Loucy (cell line): ENCODE results near the gene CNTN2.

Experiments
- H2AFZ ChIP-seq: fragments of 200-600 bp; sonication (generic); 2 replicates; pipeline ENCODE4 v1.6.0; 2016; ENCODE audit warnings: antibody characterized with exemption, mild to moderate bottlenecking, low read length, moderate library complexity
- H3F3A ChIP-seq: fragments of 200-600 bp; 2 replicates; pipeline ENCODE4 v1.6.0; 2016; ENCODE audit warnings: antibody characterized with exemption, low read depth, mild to moderate bottlenecking
- H3K27me3 ChIP-seq: fragments of 200-600 bp; sonication (generic); 2 replicates; pipeline ENCODE4 v1.6.1; 2014; ENCODE audit warnings: low read length, mild to moderate bottlenecking; ENCODE audit not compliant: insufficient read depth, poor library complexity, severe bottlenecking
- H3K36me3 ChIP-seq: fragments of 200-600 bp; sonication (generic); 2 replicates; pipeline ENCODE4 v1.6.1; 2016; ENCODE audit warnings: low read length; ENCODE audit not compliant: insufficient read depth
- H3K4me1 ChIP-seq: fragments of 200-600 bp; sonication (generic); 2 replicates; pipeline ENCODE4 v1.5.1; 2014; ENCODE audit warnings: low read length, mild to moderate bottlenecking; ENCODE audit not compliant: insufficient read depth, poor library complexity, severe bottlenecking
- H3K4me2 ChIP-seq: fragments of 200-600 bp; sonication (generic); 2 replicates; pipeline ENCODE4 v1.6.0; 2014; ENCODE audit warnings: antibody characterized with exemption, low read length, low read depth, mild to moderate bottlenecking; ENCODE audit not compliant: poor library complexity, severe bottlenecking
- H3K4me3 ChIP-seq: fragments of 200-600 bp; sonication (generic); 2 replicates; pipeline ENCODE4 v1.5.1; 2014; ENCODE audit warnings: low read length, mild to moderate bottlenecking, mixed read lengths; ENCODE audit not compliant: poor library complexity, severe bottlenecking
- H3K79me2 ChIP-seq: fragments of 200-600 bp; sonication (generic); 2 replicates; pipeline ENCODE4 v1.6.1; 2014; ENCODE audit warnings: low read length; ENCODE audit not compliant: insufficient read depth
- H3K9ac ChIP-seq: fragments of 200-600 bp; sonication (generic); 2 replicates; pipeline ENCODE4 v1.6.0; 2014; ENCODE audit warnings: mild to moderate bottlenecking, low read depth, low read length, moderate library complexity; ENCODE audit not compliant: poor library complexity, severe bottlenecking
- H3K9me2 ChIP-seq: fragments of 200-600 bp; sonication (generic); replicated peaks from 2 replicates; pipeline ENCODE4 v1.6.1; 2016; ENCODE audit warnings: low read depth, low read length, mixed read lengths
- H3K9me3 ChIP-seq: fragments of 200-600 bp; sonication (generic); 2 replicates; pipeline ENCODE4 v1.6.1; 2014; ENCODE audit warnings: mild to moderate bottlenecking, antibody characterized with exemption, low read length, low read depth; ENCODE audit not compliant: insufficient read depth
- H4K20me1 ChIP-seq: fragments of 200-600 bp; sonication (generic); 2 replicates; pipeline ENCODE4 v1.6.0; 2014; ENCODE audit warnings: antibody characterized with exemption, low read length, mild to moderate bottlenecking; ENCODE audit not compliant: insufficient read depth, poor library complexity, severe bottlenecking
- EZH2phosphoT487 ChIP-seq: fragments of 200-600 bp; IDR thresholded peaks from 2 replicates; pipeline ENCODE4 v1.6.1; 2018; ENCODE audit warnings: antibody characterized with exemption, mild to moderate bottlenecking, moderate library complexity, borderline replicate concordance
- TF ChIP-seq, protein P1 (sequence below): fragments of 200-600 bp; sonication (generic); conservative IDR thresholded peaks from 2 replicates; pipeline ENCODE4 v1.5.1; 2014; ENCODE audit warnings: mild to moderate bottlenecking, antibody characterized with exemption, low read length

The CNTN2 gene

DNA sequence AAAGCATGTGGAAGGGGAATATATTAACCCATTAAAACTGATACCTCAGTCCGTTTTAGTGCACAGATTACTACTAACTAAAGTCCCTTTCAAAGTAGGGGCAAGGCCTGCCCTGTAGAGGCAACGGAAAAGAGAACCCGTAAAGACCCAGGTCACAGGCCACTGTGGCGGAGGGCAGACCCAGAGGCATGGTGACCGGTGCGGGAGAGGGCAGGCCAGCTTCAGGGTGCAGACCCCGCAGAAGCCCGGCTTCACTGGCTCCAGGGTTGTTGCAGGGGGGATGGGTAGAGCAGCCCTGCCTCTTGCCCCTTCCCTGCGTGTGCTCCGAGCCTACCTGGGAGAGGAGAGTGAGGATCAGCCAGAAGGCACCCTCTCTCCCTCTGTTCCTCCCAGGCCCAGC lies 17.7 kb downstream of the CNTN2 start:
- H3F3A ChIP-seq: no peaks in the 10 kb centered on the region
- TF ChIP-seq, protein P1, sequence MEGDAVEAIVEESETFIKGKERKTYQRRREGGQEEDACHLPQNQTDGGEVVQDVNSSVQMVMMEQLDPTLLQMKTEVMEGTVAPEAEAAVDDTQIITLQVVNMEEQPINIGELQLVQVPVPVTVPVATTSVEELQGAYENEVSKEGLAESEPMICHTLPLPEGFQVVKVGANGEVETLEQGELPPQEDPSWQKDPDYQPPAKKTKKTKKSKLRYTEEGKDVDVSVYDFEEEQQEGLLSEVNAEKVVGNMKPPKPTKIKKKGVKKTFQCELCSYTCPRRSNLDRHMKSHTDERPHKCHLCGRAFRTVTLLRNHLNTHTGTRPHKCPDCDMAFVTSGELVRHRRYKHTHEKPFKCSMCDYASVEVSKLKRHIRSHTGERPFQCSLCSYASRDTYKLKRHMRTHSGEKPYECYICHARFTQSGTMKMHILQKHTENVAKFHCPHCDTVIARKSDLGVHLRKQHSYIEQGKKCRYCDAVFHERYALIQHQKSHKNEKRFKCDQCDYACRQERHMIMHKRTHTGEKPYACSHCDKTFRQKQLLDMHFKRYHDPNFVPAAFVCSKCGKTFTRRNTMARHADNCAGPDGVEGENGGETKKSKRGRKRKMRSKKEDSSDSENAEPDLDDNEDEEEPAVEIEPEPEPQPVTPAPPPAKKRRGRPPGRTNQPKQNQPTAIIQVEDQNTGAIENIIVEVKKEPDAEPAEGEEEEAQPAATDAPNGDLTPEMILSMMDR: no peak
- no peak for TF ChIP-seq EZH2phosphoT487
- H3K9ac ChIP-seq: no peak overlapping the region
- no peak overlapping the region for H3K4me2 ChIP-seq
- no peak overlapping the region for H3K4me3 ChIP-seq
- no peaks in the 10 kb centered on the region for H4K20me1 ChIP-seq
- no peaks in the 10 kb centered on the region for H3K79me2 ChIP-seq
- H3K9me3 ChIP-seq: no peaks in the 10 kb centered on the region
- H3K9me2 ChIP-seq: no peaks in the 10 kb centered on the region
- no peak overlapping the region for H2AFZ ChIP-seq
- peaks cover 3% of the 10 kb centered on the region for H3K4me1 ChIP-seq
- H3K27me3 ChIP-seq: no peaks in the 10 kb centered on the region
- no peaks in the 10 kb centered on the region for H3K36me3 ChIP-seq

DNA sequence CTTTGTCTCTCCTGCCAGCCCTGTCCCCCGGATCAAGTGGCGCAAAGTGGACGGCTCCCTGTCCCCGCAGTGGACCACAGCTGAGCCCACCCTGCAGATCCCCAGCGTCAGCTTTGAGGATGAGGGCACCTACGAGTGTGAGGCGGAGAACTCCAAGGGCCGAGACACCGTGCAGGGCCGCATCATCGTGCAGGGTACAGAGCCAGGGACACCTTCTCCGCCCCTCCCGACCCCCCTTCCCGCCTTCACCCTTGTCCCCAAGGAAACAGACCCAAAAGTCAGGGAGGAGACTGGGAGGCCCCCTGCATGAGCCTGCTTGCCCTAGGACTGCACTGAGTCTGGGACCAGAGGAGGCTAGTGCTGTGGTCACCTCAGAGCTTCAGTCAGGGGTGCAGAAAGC lies 18.2 kb downstream of the CNTN2 start:
- H3K9me2 ChIP-seq: no peaks in the 10 kb centered on the region
- H3K4me1 ChIP-seq: peaks cover 3% of the 10 kb centered on the region
- H3F3A ChIP-seq: no peaks in the 10 kb centered on the region
- H3K27me3 ChIP-seq: no peaks in the 10 kb centered on the region
- H3K4me2 ChIP-seq: no peak overlapping the region
- no peaks in the 10 kb centered on the region for H4K20me1 ChIP-seq
- no peak overlapping the region for H3K4me3 ChIP-seq
- no peak overlapping the region for H3K9ac ChIP-seq
- H3K9me3 ChIP-seq: no peaks in the 10 kb centered on the region
- H2AFZ ChIP-seq: peak overlapping the region; percentile 85
- no peaks in the 10 kb centered on the region for H3K36me3 ChIP-seq
- TF ChIP-seq, protein P1: no peak
- no peak for TF ChIP-seq EZH2phosphoT487
- no peaks in the 10 kb centered on the region for H3K79me2 ChIP-seq

DNA sequence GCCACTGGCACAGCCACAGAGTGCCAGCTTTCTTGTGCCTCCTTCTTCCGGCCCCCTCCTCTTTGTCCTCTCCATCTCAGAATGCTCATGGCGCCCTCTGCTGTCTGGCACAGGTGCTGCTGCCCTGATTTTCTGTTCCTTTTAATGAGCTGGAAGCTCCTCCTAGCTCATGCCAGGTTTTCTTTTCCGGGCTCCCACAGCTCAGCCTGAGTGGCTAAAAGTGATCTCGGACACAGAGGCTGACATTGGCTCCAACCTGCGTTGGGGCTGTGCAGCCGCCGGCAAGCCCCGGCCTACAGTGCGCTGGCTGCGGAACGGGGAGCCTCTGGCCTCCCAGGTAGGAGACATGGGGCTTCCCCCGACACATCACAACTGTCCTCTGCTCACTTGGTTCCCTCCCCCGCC lies 18.7 kb downstream of the CNTN2 start:
- H4K20me1 ChIP-seq: no peaks in the 10 kb centered on the region
- no peaks in the 10 kb centered on the region for H3F3A ChIP-seq
- H3K79me2 ChIP-seq: no peaks in the 10 kb centered on the region
- H3K9ac ChIP-seq: peak overlapping the region; percentile 22
- H3K27me3 ChIP-seq: no peaks in the 10 kb centered on the region
- no peak overlapping the region for H3K4me3 ChIP-seq
- peaks cover 3% of the 10 kb centered on the region for H3K4me1 ChIP-seq
- no peaks in the 10 kb centered on the region for H3K36me3 ChIP-seq
- no peak overlapping the region for H3K4me2 ChIP-seq
- TF ChIP-seq, protein P1: peak; percentile 93
- no peak for TF ChIP-seq EZH2phosphoT487
- no peaks in the 10 kb centered on the region for H3K9me3 ChIP-seq
- peak overlapping the region; percentile 85 for H2AFZ ChIP-seq
- no peaks in the 10 kb centered on the region for H3K9me2 ChIP-seq
